HPDE6-E6E7 (cell line): Measurements from ENCODE around the gene P2RX3.
"Not testable (repeated sequence)": the region's sequence is repeated elsewhere in the genome, so short reads cannot be mapped to it uniquely, and the experiment has no call there.

Source experiments
- DNase-seq: peaks from one replicate; pipeline ENCODE4 v3.0.0; 2011; ENCODE audit warnings: missing footprints; ENCODE audit errors: extremely low spot score

Gene P2RX3

DNA sequence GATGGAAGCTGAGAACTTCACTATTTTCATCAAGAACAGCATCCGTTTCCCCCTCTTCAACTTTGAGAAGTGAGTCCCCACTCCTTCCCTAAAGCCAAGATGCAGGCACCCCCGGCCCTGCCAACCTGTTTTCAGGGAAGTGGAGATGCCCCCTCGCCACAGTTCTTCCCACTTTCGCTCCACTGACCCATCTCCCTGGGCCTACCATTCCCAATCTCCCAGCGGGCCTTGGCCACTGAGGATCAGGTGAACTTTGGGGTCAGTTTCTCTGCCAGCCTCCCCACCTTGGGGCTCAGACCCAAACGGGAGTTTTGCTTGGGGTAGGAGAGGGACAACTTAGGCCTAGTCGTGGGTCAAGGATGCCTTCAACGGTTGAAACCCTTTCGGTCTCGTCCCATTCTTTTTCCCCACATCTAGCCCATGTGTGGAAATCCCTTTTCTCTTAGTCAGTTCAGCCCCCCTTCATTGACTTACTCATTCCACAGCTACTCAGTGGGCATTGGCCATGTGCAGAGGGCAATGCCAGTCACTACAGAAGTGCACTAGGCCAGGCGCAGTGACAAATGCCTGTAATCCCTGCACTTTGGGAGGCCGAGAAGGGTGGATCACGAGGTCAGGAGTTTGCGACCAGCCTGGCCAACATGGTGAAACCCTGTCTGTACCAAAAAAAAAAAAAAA lies 10.6 kb downstream of the P2RX3 start:
- DNase-seq, result no peak

GRCh38 chr11:57349491-57350274 lies 11.5 kb downstream of the P2RX3 start:
- DNase-seq, result no peak

- DNase-seq, result no peak
Measured at GRCh38 chr11:57353036-57353435, 14.9 kb downstream of the P2RX3 start.

GRCh38 chr11:57353446-57353845 lies 15.3 kb downstream of the P2RX3 start:
- DNase-seq, result no peak

GRCh38 chr11:57353852-57354251 lies 15.7 kb downstream of the P2RX3 start:
- no peak for DNase-seq

DNA sequence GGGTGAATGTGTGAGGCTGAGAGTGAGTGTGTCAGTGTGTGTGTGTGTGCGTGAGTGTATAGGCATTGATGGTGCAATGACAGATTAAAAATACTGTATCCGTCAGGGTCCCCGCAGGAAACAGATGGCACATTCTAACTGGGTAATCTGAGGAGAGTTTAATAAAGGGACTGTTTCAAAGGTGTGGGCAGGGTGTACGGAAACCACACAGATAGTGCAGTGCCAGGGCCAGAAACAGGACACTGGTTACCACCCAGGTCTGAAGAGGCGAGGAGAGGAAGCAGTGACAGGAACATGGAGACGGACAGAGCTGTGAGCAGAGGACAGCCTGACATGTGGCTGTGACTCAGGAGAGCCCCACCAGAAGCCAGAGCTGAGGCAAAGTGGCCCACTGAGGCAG lies 16.5 kb downstream of the P2RX3 start:
- no peak for DNase-seq

- no peak for DNase-seq
Measured at GRCh38 chr11:57356268-57356667, 18.1 kb downstream of the P2RX3 start.

GRCh38 chr11:57357310-57357709 lies 19.2 kb downstream of the P2RX3 start:
- no peak for DNase-seq

DNA sequence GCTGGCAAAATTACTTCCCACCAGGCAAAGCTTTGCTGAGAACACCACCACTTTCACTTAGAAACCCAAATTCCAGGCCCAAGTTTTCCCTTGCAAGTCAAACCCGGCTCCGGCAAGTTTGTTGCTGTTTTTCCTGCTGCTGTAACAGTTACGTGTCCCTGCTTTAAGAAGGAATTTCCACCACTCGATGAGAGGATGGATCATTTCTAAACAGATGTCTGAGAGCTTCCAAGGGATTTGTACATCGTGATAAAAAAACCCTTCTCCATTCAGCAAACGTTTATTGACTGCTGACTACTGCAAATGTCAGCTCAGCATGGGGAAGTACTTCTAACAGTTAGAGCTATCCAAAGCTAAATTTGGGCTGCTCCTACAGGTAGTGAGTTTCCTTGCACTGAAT lies 19.7 kb downstream of the P2RX3 start:
- no peak for DNase-seq

DNA sequence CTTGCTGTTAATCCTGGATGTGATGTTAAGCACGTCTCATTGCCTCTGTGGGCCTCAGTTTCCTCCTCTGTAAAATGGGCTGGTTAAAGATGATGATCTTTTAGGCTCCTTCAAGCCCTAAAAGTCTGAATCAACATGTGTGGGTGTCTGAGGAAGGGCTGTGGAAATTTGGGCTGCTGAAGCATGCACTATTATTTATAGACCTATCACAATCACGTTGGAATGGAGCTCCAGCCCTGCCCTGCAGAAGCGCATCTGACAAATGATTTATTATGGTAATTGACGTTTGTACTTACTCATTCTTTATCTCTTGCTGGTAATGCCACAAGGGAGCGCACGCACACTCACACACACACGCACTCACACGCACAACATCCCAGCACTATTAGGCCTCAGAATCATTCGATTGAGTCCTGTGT lies 20.4 kb downstream of the P2RX3 start:
- no peak for DNase-seq

DNA sequence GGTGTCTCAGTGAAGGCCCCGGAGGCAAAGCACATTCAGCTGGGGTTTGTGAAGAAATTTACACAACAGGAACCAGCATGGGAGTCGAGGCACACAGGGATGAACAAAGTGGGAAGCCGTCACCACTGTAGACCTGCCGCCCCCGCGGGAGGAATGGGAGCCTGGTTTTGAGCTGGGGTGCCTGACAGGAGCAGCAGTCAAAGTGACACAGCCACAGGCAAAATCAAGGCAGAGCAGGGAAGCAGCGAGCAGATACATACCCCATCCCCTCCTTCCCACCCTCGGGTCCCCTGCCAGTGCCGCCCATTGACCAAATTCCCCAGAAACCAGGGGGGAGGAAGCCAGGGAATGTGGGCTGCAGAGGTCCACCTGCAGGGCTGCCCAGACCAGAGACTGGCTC lies 20.8 kb downstream of the P2RX3 start:
- no peak for DNase-seq

- no peak for DNase-seq
Measured at GRCh38 chr11:57359396-57359795, 21.2 kb downstream of the P2RX3 start.

- DNase-seq, result no peak
Measured at GRCh38 chr11:57359896-57360690, 21.9 kb downstream of the P2RX3 start.

GRCh38 chr11:57360991-57361390 lies 22.8 kb downstream of the P2RX3 start:
- no peak for DNase-seq

DNA sequence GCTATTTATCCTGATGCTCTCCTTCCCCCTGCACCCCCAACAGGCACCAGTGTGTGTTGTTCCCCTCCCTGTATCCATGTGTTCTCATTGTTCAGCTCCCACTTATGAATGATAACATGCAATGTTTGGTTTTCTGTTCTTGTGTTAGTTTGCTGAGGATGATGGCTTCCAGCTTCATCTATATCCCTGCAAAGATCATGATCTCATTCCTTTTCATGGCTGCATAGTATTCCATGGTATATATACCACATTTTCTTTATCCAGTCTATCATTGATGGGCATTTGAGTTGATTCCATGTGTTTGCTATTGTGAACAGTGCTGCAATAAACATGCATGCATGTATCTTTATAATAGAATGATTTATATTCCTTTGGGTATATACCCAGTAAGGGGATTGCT lies 23.3 kb downstream of the P2RX3 start:
- DNase-seq, result not testable (repeated sequence)

GRCh38 chr11:57361926-57362325 lies 23.8 kb downstream of the P2RX3 start:
- DNase-seq, result no peak

- DNase-seq, result no peak
Measured at GRCh38 chr11:57363131-57364080, 25.3 kb downstream of the P2RX3 start.

GRCh38 chr11:57364851-57365660 lies 26.9 kb downstream of the P2RX3 start:
- DNase-seq, result no peak

GRCh38 chr11:57368106-57368844 lies 30.1 kb downstream of the P2RX3 start:
- DNase-seq, result peak; percentile 25

DNA sequence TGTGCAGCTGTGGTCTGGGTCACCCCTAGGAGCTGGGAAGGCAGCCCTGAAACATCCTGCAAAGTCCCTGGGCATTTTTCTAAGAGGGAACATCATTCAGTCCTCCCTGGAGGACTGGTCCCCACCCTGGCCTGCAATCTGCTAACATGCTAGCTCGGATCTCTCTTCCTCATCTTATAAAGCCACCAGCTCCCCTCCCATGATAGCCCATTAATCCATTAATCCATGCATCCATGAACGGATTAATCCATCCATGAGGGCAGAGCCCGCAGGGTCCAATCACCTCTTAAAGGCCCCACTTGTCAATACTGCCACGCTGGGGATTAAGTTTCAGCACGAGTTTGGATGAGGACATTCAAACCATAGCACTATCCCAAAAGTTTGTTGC lies 30.7 kb downstream of the P2RX3 start:
- no peak for DNase-seq
